Bronchial epithelial cell (primary cell): ENCODE data around the gene PDZD8. TPM values are rescaled to one million over a fixed set of nuclear protein-coding genes. Genes with fewer than 3 reads are reported as not detected.

Experiments used
- DNase-seq: peaks from one replicate; pipeline ENCODE4 v3.0.0-alpha.2; 2010; ENCODE audit warnings: low read depth
- FAIRE-seq: peaks from 2 replicates; lab custom pipeline; 2011; peaks lifted over from hg19 to GRCh38; lab: Jason Lieb, UNC
- H3K27me3 ChIP-seq: 2 replicates; pipeline ENCODE4 v1.5.1; 2011; ENCODE audit warnings: low read length; ENCODE audit not compliant: control insufficient read depth, insufficient read depth
- H3K36me3 ChIP-seq: 2 replicates; pipeline ENCODE4 v1.5.1; 2011; ENCODE audit warnings: low read length; ENCODE audit not compliant: control insufficient read depth, insufficient read depth
- H3K4me3 ChIP-seq: 2 replicates; pipeline ENCODE4 v1.5.1; 2011; ENCODE audit warnings: mild to moderate bottlenecking, low read depth, low read length, control low read depth
- CTCF ChIP-seq: IDR thresholded peaks from 2 replicates; pipeline ENCODE4 v1.5.1; 2011; ENCODE audit warnings: mild to moderate bottlenecking, moderate library complexity, low read length, control low read depth, inconsistent platforms; ENCODE audit not compliant: insufficient read depth, severe bottlenecking
- total RNA-seq: library from RNA; depleted of rRNA; stranded (reverse); fragments of >200 nt; gene quantifications from 2 replicates; pipeline ENCODE4 v1.2.1, GENCODE V29; 2014

PDZD8 gene
- total RNA-seq, 1 donor from 2014 or later = 20.3 TPM

- TF ChIP-seq CTCF = no peak
- Histone ChIP-seq H3K27me3 (no peaks in the 10 kb centered on the region), H3K4me3 (no peak overlapping the region), H3K36me3 (no peaks in the 10 kb centered on the region)
- no peak for FAIRE-seq
- DNase-seq = no peak
Observed at GRCh38 chr10:117327262-117327661, 48.0 kb downstream of the PDZD8 start.

GRCh38 chr10:117324367-117324766 is 50.9 kb downstream of the PDZD8 start:
- no peaks in the 10 kb centered on the region for H3K36me3 ChIP-seq
- H3K27me3 ChIP-seq = no peaks in the 10 kb centered on the region
- DNase-seq = no peak
- no peak for TF ChIP-seq CTCF
- H3K4me3 ChIP-seq = no peak overlapping the region
- FAIRE-seq = no peak

- H3K27me3 ChIP-seq = no peaks in the 10 kb centered on the region
- FAIRE-seq = no peak
- no peak for TF ChIP-seq CTCF
Observed at GRCh38 chr10:117322260-117322659, 53.0 kb downstream of the PDZD8 start.

DNA sequence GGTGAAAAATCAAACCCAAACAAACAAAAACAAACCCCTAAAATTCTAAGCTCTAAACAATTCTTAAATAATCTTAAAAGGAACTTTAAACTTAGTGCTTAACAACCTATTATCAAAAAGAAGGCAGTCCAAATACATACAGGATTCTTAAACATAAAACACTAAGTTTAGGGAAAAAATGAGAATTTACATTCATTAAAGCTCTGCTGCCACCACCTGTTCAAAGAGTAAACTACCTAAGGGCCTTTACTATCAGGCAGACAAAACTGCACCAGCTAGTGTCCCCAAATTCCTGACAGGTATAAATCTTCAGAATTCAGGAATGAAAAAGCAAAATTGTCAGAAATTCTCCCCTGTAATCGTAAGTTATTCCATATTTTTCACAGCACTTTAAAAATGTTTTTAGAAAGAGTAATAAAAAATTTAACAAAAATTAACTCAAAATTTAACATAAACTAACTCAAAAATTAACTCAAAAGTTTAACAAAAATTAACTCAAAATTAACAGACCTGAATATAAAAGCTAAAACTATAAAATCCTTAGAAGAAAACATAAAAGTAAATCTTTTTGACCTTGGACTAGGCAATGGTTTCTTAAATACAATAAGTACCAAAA is 55.1 kb downstream of the PDZD8 start:
- no peaks in the 10 kb centered on the region for H3K27me3 ChIP-seq
- no peaks in the 10 kb centered on the region for H3K36me3 ChIP-seq
- DNase-seq (peak; percentile 28), FAIRE-seq (no peak)
- H3K4me3 ChIP-seq = no peak overlapping the region
- peak; percentile 32 for TF ChIP-seq CTCF

More at GRCh38 chr10:117322260-117322659, 53.0 kb downstream of the PDZD8 start:
- Histone ChIP-seq H3K4me3 (no peak overlapping the region), H3K36me3 (no peaks in the 10 kb centered on the region)
- DNase-seq = no peak

DNA sequence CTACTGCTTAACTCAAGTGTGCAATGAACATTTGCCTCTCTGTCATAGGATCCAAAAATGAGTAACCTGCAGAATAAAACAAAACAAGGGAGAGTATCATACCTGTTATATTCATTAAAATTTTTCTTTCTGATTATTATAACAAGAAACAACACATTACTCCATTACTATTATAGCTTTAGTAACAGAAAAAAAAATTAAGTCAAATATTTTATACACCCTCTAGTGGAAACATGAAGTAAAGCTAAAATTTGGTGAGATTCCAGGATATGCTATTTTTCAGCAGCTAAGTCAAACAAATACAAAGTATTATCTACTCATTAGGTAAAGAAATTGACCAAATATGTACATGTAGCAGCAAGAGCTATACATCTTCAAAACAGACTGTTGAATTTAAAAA is 56.3 kb downstream of the PDZD8 start:
- Histone ChIP-seq H3K36me3 (no peaks in the 10 kb centered on the region), H3K27me3 (no peaks in the 10 kb centered on the region), H3K4me3 (no peak overlapping the region)
- no peak for TF ChIP-seq CTCF
- FAIRE-seq = no peak
- DNase-seq = no peak

GRCh38 chr10:117316701-117317100 is 58.5 kb downstream of the PDZD8 start:
- Histone ChIP-seq H3K4me3 (no peak overlapping the region), H3K36me3 (no peaks in the 10 kb centered on the region), H3K27me3 (no peaks in the 10 kb centered on the region)
- no peak for FAIRE-seq
- DNase-seq = no peak
- TF ChIP-seq CTCF = no peak
